ACHN (cell line): ENCODE measurements around the gene CCDC60.
"Not testable (repeated sequence)": the region's sequence is repeated elsewhere in the genome, so short reads cannot be mapped to it uniquely, and the experiment has no call there.

ENCODE experiments used
- DNase-seq: peaks from one replicate; pipeline ENCODE4 v3.0.0-alpha.2; 2015
- in situ Hi-C: cut with HindIII; loops from 2 replicates; pipeline ENCODE4 v1.10.0; 2017; ENCODE audit warnings: low sequenced_read_pairs, low pct_ligation_motif_present, low pct_unique_long_range_greater_than_20kb

Gene CCDC60

DNA sequence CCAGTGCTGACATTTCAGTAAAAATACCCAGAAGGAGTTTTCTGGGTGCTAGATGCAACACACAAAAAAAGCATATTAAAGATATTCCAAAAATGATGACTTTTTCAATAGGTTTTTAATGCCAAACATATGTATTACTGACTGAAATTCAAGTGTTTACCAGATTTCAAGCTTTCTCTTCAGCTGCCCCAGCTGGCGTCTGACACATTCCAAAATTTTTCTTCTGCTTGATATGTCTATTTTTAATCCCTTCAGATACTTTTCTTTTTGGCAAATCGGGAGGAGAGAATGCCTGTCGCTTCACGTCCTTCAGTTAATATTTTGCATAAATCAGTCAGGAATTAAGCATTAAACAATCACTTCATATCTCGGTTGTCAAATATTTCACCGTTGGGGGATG, 7.1 kb upstream of the CCDC60 start:
- no peak for DNase-seq
- in situ Hi-C loops: no loop called here

DNA sequence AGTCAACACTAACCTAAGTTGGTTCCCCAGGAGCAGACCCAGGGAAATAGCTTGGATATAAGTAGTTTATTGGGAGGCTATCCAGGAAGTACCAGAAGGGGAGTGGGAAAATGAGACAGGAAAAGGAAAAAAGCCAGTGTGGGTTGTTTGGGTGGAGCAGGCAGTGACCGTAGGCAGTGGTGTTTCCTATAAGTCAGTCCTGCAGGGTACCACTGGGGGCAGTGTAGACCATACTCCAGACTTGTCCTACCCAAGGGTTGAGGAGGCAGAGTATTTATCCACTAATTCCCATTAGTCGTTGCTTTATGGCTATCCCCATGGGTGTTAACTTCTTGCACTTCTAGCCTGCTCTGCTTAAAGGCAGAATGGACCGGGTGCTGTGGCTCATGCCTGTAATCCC, 6.4 kb upstream of the CCDC60 start:
- in situ Hi-C loops: no loop called here
- DNase-seq: peak; percentile 38

DNA sequence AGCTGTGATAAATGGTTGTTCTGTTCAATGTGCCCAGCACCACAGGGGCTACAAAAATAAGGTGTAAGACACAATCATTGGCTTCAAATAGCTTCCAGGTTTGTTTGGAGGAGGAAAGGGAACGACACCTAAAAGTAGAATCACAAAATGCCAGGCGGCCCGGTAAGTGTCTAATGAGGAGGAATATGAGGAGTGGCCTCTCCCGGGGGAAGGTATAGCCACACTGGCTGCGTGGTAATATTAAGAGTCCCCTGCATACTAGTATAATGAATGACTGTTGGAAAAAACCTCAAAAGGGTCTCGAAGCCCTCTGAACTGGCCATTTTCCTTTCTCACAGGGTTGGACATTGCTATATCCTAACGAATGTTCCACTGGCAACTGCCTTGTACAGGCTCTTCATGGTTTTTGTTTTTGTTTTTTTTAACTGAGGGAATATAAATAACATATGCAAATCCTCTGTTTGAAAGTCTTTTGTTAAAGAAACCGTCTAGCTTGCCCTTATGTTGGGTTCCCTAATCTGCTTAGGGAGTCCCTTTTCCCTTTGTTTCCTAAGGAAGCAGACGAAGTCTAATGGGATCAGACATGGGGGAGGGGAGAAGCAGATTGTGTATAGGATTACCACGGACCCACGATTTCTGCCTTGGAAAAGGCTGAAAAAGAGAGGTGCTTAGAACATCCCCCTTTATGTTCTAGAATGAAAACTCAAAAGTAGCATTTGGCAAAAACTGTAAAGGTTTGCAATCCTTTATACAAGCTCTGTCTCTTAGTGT, 4.2 kb downstream of the CCDC60 start:
- in situ Hi-C loops: no loop called here
- DNase-seq: no peak

DNA sequence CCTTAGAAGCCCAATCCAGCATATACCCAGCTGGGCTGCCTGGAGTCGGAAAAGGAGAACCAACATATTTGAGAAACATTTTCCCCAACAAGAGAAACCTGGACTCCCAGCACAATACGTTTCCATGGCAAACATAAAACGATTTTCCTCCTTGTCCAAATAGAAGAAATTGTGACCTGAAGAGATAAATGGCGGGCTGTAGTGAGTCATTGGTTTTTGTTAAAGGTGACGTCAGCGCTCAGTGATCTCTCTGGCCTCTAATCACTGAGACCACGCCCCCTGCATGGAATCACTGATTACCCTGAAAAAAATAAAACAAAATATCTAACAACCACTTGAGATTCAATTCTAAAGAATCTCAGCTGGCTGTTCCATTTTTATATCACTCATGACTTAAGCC, 6.0 kb downstream of the CCDC60 start:
- in situ Hi-C loops: no loop called here
- DNase-seq: no peak

DNA sequence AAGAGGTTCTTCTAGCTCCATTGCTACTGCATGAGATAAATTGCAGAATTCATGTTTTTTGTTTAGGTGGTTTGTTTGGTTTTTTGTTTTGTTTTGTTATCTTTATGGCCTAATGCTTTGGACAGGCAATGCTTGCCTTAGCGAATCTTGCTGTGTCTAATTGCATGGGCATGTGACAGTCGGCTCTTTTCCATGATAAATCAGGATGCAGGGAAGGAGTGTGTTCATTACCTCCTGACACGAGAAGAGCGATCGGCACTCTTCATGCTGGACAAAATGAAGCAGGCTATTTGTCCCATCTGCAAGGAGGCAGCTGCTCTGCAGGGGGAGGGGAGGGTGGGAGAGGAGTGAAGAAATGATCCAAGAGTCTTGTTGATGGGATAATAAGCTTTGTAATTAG, 6.5 kb downstream of the CCDC60 start:
- DNase-seq: no peak
- in situ Hi-C loops: no loop called here

DNA sequence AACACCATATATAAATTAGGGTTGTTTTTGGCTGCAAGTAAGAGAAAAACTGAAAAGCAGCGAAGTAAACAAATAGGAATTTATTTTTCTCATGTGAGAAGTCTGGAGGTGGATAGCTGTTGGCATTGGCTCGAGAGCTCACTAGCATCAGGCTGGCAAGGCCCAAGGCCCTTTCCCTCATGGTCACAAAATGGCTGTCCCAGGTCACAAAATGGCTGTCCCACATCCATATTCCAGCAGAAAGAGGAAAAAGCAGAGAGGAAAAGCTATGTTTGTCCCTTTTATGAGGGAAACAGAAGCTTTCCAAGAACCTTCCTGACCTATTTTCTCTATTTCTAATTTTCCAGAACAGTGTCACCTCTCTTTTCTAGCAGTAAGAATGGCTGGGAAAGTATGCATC, 7.5 kb downstream of the CCDC60 start:
- in situ Hi-C loops: no loop called here
- no peak for DNase-seq

DNA sequence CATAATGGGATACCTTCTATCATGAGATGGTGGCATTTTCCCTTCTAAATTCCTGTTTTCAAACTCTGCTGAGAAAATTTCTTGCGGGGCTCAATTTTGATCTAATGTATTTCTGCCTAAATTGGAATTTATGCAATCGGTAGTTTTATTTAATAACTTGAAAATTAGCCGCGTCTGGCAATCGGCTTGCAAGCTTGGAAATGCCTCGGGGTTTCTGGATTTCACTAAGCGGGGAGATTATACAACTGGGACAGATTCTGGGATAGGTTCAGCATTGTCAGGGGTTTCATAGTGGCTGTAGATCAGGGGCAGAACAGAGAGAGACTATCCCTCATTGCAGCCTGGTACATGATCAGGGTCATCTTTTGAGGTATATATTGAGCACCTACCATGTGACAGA, 8.6 kb downstream of the CCDC60 start:
- DNase-seq: no peak
- in situ Hi-C loops: no loop called here

DNA sequence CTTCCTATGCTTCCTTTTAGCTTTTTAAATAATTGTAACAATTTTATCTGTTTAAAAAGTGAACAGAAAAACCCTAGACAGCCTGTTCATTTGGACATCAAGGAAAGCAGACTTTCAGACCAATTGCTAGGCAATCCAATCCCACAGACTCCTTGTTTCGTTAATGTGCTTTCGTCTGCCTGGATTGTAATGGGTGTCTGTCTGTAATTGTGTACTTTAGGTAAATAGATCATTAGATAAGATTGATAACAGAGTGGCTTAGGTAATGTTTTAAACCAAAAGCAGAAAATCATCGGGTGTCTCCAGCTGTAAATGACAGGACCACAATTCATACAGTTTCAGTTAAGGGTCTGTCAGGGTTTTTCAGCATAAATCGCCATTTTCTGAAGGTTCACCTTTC, 19.6 kb downstream of the CCDC60 start:
- in situ Hi-C loops: no loop called here
- no peak for DNase-seq

DNA sequence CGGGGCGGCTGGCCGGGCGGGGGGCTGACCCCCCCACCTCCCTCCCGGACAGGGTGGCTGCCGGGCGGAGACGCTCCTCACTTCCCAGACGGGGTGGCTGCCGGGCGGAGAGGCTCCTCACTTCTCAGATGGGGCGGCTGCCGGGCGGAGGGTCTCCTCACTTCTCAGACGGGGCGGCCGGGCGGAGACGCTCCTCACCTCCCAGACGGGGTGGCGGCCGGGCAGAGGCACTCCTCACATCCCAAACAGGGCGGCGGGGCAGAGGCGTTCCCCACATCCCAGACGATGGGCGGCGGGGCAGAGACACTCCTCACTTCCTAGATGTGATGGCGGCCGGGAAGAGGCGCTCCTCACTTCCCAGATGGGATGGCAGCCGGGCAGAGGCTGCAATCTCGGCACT, 25.8 kb downstream of the CCDC60 start:
- DNase-seq, in situ Hi-C loops: not testable (repeated sequence)

DNA sequence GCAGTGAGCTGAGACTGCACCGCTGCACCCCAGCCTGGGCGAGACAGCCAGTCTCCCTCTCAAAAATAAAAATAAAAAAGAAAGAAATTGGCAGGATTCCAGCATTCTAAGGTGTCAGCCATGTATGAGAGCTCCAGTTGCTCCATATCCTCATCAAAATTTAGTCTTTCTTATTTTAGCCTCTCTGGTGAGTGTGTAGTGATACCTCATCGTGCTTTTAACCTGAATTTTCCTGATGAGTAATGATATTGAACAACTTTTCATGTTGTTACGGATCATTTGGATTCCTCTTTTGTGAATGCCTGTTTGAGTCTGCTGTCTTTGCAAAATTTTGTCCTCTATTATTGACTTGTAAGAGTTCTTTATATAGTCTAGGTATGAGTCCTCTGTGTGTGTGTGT, 28.5 kb downstream of the CCDC60 start:
- in situ Hi-C loops: no loop called here
- no peak for DNase-seq

DNA sequence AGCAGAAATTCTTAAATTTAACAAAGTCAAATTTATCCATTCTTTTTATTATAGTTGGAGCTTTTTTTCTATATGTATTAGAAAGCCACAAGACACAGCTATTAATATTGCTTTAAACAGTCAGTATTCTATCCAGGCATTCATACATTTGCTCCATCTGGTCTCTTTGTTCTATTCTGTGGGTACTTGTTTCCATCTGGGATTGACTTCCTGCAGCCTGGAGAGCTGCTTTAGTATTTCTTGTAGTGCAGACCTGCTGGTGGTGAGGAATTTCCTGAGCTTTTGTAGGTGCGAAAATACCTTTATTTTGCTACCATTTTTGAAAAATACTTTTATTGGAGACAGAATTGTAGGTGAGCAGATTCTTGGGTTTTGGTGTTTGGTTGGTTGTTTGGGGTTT, 29.0 kb downstream of the CCDC60 start:
- no peak for DNase-seq
- in situ Hi-C loops: no loop called here

DNA sequence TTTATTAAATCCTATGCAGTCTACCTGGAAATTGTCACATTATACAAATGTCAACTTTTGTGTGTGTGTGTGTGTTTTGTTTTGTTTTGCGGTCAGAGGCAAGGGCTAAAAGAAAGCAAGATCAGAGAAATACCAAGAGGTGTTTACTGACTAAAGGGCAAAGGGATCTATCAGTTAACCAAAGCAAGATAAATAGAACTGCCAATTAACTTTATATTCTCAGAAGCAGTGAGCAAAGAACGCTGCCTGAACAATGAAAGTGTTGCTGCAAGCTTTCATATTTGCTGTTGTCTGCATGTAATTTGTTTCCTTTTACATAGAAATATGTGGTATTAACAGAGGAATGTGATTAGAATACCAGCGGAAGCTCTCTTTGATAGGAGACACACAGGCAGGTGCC, 30.9 kb downstream of the CCDC60 start:
- no peak for DNase-seq

DNA sequence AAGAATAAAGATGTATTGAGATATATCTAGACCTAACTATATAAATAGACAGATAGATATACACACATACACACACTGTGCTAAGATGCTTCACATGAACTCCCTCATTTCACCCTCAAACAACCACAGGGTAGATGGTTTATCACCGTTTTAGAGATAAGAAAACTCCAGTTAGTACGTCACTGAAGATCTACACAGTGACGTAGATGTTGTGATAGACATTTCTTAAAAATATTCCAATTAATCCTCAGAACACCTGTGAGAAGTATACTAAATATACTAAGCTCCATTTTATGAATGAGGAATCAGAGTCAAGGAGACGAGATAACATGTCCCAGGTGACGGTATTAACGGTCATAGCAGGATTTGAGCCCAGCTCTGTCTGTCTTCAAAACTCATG, 31.5 kb downstream of the CCDC60 start:
- in situ Hi-C loops: no loop called here
- DNase-seq: no peak

More for the DNA sequence above, 30.9 kb downstream of the CCDC60 start:
- in situ Hi-C loops: no loop called here

DNA sequence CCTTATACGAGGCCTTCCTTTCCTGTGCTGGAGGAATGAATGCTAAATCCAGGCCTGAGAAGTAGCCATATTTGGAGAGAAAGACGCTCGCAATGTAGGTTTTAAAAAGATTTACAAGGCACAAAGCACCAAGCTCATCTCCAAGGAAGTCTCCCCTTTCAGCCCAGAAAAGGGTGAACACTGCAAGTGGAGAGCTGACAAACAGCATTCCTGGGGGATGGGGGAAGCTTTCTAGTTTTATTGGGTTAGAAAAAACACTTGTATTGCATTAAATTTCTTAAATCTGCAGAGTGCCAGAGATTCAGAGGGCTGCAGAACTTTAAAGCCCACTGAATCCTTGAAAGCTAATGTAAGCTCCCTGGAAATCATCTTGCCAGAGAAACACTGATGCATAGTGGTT, 34.6 kb downstream of the CCDC60 start:
- DNase-seq: no peak

DNA sequence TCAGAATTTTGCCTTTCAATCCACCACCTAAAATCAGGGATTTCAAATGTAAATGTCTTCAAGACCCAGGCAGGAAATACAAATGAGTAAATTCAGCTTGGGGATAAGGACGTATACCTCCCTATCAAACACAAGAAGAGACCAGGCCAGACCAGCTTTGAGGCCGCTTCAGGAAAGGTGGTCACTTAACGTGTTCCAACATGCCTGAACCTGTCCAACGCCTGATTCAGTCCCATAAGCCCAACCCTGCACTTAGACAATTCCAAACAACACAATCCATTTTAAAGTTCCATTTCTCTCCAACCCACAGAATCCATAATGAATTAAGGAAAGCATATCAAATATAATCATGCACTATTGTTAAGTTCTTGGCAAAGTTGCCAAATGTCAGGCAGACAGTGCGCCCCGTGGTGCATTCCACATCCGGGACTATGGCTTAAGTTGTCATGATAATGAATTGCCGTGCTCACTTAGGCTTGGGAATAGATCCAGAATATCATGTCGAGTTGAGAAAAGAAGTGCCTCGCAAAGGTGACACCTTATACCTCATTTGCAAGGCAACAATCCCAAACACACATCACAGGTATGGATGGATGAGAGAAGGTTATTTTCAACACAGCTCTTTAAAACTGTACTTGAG, 35.5 kb downstream of the CCDC60 start:
- in situ Hi-C loops: no loop called here
- DNase-seq: no peak

More for the DNA sequence above, 34.6 kb downstream of the CCDC60 start:
- in situ Hi-C loops: no loop called here

DNA sequence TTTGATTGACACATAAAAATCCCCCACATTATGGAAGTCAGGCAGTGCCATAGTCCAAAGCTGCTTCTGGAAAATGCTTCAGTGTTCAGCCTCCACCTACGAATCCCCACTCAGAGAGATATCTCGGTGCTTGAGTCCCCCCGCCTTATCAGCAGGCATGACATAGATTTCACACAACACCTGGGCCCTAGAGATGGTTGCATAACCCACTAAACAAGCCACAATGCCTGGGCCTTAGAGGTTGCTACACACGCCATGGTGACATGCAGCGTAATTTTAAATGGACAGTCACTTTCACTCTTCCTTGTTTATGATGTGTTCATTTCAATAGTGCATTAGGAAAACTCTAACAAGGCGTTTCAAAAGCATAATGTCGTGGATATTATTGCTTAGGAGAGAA, 38.0 kb downstream of the CCDC60 start:
- no peak for DNase-seq
- in situ Hi-C loops: no loop called here

DNA sequence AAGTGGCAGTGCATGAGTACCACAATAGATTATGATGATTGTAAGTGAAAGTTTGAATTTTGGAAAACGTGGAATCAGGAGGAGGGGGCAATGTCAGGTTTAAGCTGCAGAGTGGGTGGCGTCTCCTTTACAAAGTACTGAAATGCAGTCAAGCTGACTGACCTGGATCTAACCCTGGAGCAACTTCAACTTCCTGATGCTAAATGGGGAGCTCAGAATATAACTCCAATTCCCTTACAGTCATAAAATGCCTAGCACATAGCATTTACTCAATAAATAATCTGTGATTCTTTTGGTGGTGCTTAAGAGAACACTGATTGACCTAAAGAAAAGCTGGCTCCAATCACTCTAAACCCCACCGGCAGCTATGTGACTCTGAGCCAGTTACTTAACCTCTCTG, 38.5 kb downstream of the CCDC60 start:
- DNase-seq: no peak
- in situ Hi-C loops: no loop called here

DNA sequence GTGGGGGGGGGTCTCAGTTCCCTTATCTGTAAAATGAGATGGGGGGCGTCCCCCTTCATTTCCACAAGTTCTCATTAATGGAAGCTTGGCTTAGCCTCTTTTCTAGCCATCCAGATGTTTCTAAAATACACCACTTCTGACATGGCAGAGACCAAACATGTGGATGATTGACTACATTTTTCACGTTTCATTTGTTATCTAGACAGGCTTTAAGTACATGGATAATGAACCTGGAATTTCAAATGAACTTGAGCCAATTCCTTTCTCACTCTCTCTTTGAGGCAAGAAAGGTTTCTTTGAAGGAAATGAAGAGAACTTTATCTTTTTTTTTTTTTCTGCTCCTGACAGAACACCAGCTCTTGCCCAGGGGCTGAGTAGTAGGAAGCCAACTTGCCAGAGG, 39.1 kb downstream of the CCDC60 start:
- no peak for DNase-seq
- in situ Hi-C loops: no loop called here

DNA sequence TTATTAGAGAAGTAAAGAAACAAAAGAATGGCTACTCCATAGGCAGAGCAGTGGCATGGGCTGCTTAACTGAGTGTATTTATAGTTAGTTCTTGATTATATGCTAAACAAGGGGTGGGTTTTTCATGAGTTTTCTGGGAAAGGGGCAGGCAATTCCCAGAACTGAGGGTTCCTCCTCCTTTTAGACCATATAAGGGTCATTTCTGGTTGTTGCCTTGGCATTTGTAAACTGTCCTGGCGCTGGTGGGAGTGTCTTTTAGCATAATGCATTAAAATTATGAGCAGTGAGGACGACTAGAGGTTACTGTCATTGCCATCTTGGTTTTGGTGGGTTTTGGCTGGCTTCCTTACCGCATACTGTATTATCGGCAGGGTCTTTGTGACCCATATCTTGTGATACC, 40.1 kb downstream of the CCDC60 start:
- in situ Hi-C loops: no loop called here
- no peak for DNase-seq

DNA sequence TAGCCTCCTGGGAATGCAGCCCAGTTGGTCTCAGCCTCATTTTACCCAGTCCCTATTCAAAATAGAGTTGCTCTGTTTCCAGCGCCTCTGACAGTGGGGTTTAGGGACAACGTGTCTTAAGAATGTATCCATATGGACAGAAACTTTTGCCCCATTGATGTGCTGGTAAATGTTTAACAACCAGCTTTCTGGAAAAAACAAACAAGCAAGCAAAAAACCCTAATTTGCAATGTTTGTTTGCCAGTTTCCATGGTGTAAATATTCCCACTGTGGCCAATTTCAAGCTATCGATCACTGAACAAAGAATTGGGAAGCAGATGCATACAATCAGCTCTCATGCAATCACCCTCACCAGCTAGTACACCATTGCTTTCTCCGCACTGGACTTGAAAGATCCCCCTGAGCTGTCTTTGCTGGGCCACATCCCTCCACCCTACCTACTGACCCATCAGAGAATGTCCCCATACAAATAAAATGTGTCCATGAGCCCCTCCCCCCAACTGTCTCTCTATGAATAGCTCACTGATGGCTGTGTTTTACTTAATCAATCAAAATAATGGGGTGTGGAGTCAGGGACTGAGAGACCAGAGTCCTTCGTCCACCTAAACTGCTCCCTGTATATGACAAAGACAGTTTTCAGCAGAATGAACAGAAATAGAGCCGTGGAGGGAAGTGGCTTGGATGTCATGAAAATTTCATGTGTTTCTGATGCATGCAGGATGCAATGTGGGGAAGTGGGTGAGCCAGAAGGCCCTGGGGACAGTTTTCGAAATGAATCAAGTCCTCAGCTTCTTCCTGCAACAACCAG, 40.8 kb downstream of the CCDC60 start:
- in situ Hi-C loops: no loop called here
- no peak for DNase-seq
